GM10266 (cell line): ENCODE data around the gene CSNK2A2.

Experiments used
- DNase-seq: peaks from one replicate; pipeline ENCODE4 v3.0.0; 2012; ENCODE audit errors: extremely low spot score
- TF ChIP-seq, protein P1 (sequence below): IDR thresholded peaks from 2 replicates; pipeline ENCODE4 v1.5.1; 2012; ENCODE audit warnings: mild to moderate bottlenecking, low read depth; ENCODE audit not compliant: control insufficient read depth, insufficient read depth; ENCODE audit errors: missing control alignments

Gene CSNK2A2

DNA sequence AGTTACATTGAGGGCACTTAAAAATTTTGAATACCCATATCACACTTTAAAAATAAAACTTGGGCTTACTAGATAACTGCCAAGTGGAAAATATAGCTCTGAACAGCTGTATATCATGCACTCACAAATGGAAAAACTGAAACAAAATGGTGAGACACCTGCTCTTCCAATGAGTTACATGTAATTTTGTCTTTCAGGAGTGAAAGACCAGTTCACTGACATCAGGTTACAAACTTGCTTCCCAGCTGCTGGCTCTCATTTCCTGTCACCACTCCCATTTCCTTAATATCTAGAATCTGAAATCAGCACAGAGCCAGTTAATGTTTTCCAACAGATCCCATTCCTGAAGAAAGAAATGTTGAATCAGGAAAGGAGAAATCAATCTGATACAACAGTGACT is 10.8 kb downstream of the CSNK2A2 start:
- TF ChIP-seq, protein P1, sequence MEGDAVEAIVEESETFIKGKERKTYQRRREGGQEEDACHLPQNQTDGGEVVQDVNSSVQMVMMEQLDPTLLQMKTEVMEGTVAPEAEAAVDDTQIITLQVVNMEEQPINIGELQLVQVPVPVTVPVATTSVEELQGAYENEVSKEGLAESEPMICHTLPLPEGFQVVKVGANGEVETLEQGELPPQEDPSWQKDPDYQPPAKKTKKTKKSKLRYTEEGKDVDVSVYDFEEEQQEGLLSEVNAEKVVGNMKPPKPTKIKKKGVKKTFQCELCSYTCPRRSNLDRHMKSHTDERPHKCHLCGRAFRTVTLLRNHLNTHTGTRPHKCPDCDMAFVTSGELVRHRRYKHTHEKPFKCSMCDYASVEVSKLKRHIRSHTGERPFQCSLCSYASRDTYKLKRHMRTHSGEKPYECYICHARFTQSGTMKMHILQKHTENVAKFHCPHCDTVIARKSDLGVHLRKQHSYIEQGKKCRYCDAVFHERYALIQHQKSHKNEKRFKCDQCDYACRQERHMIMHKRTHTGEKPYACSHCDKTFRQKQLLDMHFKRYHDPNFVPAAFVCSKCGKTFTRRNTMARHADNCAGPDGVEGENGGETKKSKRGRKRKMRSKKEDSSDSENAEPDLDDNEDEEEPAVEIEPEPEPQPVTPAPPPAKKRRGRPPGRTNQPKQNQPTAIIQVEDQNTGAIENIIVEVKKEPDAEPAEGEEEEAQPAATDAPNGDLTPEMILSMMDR, result no peak
- no peak for DNase-seq

DNA sequence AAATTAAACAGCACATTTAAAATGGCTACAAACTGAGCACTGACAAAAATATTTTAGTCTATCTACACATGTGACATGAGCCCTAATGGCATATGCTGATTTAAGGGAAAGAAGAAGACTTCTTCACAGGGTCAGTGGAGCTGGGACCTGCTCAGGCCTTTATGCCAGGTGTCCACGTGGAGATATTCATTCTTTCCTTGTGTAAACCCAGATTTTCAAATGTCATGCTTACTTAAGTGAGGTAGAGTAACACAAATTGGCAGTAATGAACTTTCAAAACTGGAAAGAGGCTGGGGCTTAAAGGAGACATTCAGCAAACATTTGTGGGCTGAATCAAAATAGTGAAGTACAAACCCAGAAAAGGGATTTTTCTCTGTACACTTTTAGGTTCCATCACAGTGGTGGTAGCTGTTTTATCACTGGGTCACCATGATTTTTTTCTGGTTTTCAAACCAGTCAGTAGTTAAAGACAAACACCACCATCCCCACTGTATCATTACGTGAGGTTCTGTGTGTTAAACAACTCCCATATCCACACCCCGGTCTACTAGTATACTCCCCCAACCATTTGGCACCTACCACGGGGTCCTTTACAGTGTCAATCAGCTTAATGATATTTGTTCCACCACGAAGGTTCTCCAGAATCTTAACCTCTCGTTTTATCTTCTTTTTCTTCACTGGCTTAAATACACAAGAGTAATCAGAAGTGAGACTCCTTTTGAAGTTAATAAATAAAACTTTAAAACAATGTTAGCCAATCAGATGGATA is 11.5 kb downstream of the CSNK2A2 start:
- no peak for DNase-seq
- TF ChIP-seq, protein P1, result no peak

DNA sequence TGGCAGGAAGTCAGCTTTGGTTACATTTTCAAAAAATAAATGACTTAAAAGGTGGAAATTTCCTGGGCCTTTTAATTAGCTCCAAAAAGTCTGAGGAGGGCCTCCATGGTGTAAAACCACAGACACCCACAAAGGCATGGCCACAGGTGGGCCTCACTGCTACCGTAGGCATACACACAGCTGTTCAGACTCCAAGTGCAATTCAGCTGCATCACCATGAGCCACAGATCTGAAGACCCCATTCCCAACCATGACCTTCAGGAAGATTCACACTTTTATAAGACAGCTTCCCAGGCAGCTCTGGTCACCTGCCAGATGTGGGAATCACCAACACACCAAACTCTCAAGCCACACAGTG is 20.6 kb downstream of the CSNK2A2 start:
- DNase-seq, result no peak
- TF ChIP-seq, protein P1, result no peak

DNA sequence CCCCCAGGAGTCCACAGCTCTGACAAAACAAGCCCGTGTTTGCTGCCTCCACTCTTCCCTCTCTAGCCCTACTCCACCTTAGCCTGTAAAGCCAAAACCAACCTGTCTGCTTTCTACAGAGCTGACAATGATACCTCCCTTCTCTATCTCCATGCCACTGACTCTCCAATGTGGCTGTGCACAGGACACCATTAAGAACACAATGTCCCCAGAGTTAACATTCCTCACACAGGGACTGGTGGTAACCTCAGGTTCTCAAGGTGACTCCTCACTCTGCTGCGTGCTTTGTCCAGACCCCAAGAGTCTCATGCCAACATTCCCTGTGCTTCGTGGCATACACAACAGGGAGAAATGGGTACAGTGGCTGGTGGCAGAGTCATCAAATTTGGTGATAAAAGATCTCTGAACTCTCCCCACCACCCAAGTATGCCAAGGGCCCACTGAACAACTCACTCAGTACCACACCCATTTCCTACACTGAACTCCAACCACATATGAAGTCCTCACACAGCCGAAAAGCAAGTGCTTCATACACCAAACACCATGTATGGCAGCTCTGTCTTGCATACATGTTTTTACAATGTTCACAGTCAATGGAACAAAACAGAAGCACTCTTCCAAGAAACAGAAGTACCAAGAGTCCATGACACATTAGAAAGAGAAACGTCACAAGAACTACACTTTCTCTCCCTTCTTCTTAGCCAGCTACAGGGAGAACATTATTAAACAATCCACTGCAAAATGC is 21.1 kb downstream of the CSNK2A2 start:
- TF ChIP-seq, protein P1, result no peak
- no peak for DNase-seq

DNA sequence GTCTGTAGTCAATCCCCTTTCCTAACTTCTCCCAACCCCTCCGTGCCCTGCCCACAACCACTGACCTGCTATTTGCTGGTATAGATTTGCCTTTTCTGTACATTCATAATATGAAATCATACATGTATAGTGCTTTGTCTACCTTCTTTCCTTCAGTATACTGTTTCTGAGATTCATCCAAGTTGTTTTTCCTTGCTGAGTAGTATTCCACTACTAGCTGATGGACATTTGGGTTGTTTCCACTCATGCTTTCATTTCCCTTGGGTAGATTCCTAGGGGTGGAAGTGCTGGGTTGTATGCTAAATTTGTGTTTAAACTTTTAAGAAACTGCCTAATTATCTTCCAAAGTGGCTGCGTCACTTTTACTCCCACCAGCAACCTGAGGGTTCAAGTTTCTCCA is 27.7 kb downstream of the CSNK2A2 start:
- no peak for DNase-seq
- TF ChIP-seq, protein P1, result no peak

DNA sequence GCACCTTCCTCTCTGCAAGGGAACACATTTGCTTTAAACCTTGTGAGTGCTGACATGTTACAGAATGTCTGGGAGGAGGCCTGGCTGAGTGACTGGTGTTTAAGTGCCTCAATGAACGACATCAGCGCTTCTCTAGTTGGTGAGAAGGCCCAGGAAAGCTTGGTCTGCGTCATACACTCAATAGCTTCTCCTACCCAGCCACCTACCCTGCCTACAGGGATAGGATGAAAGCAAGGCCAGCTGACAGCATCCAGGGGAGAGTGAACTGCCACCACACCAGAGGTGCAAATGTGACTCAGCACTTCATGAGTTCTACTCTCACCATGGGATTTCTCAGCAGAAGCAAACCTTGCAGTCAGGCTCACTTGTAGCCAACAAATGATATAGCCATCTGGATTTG is 37.1 kb downstream of the CSNK2A2 start:
- no peak for DNase-seq
- TF ChIP-seq, protein P1, result no peak

DNA sequence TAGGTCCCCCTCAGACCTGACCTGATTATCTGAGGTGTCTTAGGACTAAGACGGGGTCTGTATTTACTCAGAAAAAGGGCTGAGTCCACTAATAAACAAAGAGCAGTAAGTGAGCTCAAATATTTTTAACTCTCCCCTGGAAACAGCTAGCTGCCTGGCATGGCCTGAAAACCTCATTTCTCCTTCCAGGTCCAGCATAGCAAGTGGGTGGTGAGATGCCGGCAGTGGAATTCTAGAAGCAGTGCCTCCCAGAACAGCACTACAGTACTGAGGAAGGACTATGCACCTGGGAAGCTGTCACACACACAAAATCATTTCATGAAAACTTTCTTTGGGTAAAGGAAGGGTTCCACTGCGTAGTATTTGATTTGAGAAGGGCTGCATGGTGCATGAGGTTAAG is 39.2 kb downstream of the CSNK2A2 start:
- DNase-seq, result no peak
- TF ChIP-seq, protein P1, result no peak
